ENCODE data around the gene ASPDH. TPM values are rescaled to one million over a fixed set of nuclear protein-coding genes. Genes with fewer than 3 reads are reported as not detected.

ASPDH gene
- total RNA-seq, 1 experiment from 2014 or later: not detected

DNA sequence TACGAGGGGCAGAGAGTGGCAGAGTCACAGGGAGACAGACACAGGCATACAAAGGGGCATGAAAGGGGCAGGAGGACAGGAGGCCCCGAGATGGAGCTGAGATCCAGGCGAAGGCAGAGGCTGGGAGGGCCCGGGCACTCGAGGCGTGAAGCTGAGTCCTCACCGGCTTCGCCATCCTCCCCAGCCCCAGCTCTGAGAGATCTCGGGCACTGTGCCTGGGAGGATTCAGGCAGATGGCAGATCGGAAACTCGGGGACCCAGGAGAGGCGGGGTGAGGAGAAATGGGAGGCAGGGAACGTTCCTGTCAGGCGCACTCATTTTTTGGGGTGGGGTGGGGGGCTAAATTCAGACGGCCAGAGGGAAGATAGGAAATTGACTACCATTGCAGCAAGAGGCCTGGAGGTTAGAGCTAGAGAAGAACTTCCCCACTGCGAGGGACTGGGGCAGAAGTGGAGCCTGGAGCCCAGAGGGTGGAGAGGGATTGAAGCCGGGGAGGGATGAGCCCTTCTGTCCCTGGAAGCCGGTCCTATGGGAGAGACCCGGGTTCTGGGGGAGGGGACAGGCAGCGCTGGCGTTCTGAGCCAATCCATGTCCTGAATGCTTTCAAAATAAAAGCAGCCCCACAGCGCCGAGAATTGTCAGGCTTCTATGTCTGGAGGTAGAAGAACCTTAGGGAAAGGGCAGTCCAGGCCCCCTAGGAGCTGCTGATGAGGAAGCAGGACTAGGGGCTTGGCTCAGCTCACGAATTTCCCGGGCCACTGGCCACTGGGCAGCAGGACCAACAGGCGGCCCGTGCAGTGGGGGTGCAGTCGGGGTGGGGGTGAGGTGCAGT, 42.0 kb upstream of the ASPDH start:
- peak; percentile 47; the same call in 1 of the 2 replicates for TF ChIP-seq GTF2I (CRISPR knock-in tag; conservative IDR thresholded peaks at IDR 0.05)
- no peak for TF ChIP-seq ZBTB21 (CRISPR knock-in tag; IDR thresholded peaks at IDR 0.05; ENCODE audit: borderline replicate concordance)
- peak; percentile 49 for ATAC-seq
- CTCF ChIA-PET: interaction anchor here (0.6 to 6.7 kb wide), 89 partner anchors 8 to 554 kb away, joined by 3 to 200 read pairs (median 6); partner anchors contain the start of genes ACP4, CLEC11A, JOSD2 and KCNC3
- DNase-seq (ENCODE audit: low spot score): peak; percentile 68
- peak overlapping the region; percentile 99 for H3K4me3 Mint-ChIP-seq
- H3K27ac Mint-ChIP-seq: no peak overlapping the region
- POLR2A ChIA-PET: interaction anchor here (0.6 to 1.9 kb wide), 4 partner anchors 18 to 460 kb away, joined by 3 to 5 read pairs (median 4); partner anchors contain the start of gene JOSD2
- H3K36me3 Mint-ChIP-seq: no peaks in the 10 kb centered on the region
- H3K4me1 Mint-ChIP-seq: peaks cover 13% of the 10 kb centered on the region
- peaks cover 70% of the 10 kb centered on the region for H3K27me3 Mint-ChIP-seq (ENCODE audit: low read depth)
- H3K9me3 Mint-ChIP-seq: no peaks in the 10 kb centered on the region

DNA sequence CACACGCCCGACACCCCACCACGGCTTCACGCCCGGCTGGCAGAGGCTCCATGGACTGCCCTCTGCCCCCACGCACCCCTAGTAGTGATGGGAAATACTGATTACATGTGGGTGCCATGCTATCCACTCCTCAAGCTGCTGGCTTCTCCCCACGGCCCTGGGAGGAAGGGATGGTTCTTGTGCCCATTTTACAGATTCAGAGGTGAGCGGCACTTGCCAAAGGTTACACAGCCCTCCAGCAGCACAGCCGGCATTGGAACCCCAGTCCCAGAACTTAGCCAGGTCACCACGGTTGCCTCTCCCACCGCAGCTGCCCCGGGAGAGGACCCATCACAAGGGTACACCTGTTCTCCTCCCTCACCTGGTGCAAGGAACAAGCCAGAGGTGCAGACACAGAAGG, 41.3 kb upstream of the ASPDH start:
- no peak overlapping the region for H3K27ac Mint-ChIP-seq
- peaks cover 18% of the 10 kb centered on the region for H3K4me1 Mint-ChIP-seq
- no peaks in the 10 kb centered on the region for H3K9me3 Mint-ChIP-seq
- H3K4me3 Mint-ChIP-seq: peak overlapping the region; percentile 99
- DNase-seq (ENCODE audit: low spot score): no peak
- ATAC-seq: no peak
- CTCF ChIA-PET: interaction anchor here (1.2 to 6.7 kb wide), 15 partner anchors 10 to 235 kb away, joined by 3 to 200 read pairs (median 19); partner anchors contain the start of genes ACP4, JOSD2 and KCNC3
- POLR2A ChIA-PET: interaction anchor here (1.9 kb wide), 1 partner anchor 17 kb away, joined by 5 read pairs; no protein-coding TSS in a partner anchor
- no peak for TF ChIP-seq SMAD3 (CRISPR knock-in tag; IDR thresholded peaks at IDR 0.05; ENCODE audit: borderline replicate concordance)
- TF ChIP-seq GTF2I (CRISPR knock-in tag; conservative IDR thresholded peaks at IDR 0.05): no peak
- TF ChIP-seq NFE2L1 (CRISPR knock-in tag; IDR thresholded peaks at IDR 0.05): no peak
- TF ChIP-seq, protein P1, sequence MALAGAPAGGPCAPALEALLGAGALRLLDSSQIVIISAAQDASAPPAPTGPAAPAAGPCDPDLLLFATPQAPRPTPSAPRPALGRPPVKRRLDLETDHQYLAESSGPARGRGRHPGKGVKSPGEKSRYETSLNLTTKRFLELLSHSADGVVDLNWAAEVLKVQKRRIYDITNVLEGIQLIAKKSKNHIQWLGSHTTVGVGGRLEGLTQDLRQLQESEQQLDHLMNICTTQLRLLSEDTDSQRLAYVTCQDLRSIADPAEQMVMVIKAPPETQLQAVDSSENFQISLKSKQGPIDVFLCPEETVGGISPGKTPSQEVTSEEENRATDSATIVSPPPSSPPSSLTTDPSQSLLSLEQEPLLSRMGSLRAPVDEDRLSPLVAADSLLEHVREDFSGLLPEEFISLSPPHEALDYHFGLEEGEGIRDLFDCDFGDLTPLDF (CRISPR knock-in tag; IDR thresholded peaks at IDR 0.05): no peak
- no peak for TF ChIP-seq FOXP1 (CRISPR knock-in tag; IDR thresholded peaks at IDR 0.05; ENCODE audit: borderline replicate concordance)
- peaks cover 76% of the 10 kb centered on the region for H3K27me3 Mint-ChIP-seq (ENCODE audit: low read depth)
- H3K36me3 Mint-ChIP-seq: no peaks in the 10 kb centered on the region

DNA sequence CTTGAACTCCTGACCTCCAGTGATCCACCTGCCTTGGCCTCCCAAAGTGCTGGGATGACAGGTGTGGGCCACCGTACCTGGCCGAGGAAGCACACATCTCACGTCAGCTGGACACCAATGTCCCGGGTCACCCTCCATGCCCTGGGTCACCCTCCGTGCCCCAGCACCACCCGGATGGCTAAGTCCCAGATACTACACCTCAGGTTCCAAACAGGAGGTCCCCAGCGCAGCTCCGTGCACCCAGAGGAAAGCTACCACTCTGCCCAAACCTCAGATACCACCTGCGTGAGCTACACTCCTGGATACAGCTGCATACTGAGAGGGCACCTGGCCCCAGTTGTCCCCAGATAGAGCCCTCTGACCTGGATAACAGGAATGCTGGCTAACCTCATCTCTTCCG, 40.5 kb upstream of the ASPDH start:
- no peak overlapping the region for H3K4me3 Mint-ChIP-seq
- H3K27ac Mint-ChIP-seq: no peak overlapping the region
- POLR2A ChIA-PET: interaction anchor here (0.7 kb wide), 1 partner anchor 21 kb away, joined by 3 read pairs; no protein-coding TSS in a partner anchor
- H3K9me3 Mint-ChIP-seq: no peaks in the 10 kb centered on the region
- no peak for ATAC-seq
- CTCF ChIA-PET: interaction anchor here (3.4 to 6.7 kb wide), 3 partner anchors 12 to 35 kb away, joined by 30 to 200 read pairs (median 56); no protein-coding TSS in a partner anchor
- DNase-seq (ENCODE audit: low spot score): no peak
- H3K4me1 Mint-ChIP-seq: peaks cover 18% of the 10 kb centered on the region
- H3K27me3 Mint-ChIP-seq (ENCODE audit: low read depth): peaks cover 77% of the 10 kb centered on the region
- TF ChIP-seq, protein P2, sequence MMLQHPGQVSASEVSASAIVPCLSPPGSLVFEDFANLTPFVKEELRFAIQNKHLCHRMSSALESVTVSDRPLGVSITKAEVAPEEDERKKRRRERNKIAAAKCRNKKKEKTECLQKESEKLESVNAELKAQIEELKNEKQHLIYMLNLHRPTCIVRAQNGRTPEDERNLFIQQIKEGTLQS (CRISPR knock-in tag; conservative IDR thresholded peaks at IDR 0.05): no peak
- TF ChIP-seq SMAD3 (CRISPR knock-in tag; IDR thresholded peaks at IDR 0.05; ENCODE audit: borderline replicate concordance) (no peak), ZNF121 (CRISPR knock-in tag; IDR thresholded peaks at IDR 0.05) (no peak), ZNF138 (CRISPR knock-in tag; conservative IDR thresholded peaks at IDR 0.05) (no peak)
- no peaks in the 10 kb centered on the region for H3K36me3 Mint-ChIP-seq

DNA sequence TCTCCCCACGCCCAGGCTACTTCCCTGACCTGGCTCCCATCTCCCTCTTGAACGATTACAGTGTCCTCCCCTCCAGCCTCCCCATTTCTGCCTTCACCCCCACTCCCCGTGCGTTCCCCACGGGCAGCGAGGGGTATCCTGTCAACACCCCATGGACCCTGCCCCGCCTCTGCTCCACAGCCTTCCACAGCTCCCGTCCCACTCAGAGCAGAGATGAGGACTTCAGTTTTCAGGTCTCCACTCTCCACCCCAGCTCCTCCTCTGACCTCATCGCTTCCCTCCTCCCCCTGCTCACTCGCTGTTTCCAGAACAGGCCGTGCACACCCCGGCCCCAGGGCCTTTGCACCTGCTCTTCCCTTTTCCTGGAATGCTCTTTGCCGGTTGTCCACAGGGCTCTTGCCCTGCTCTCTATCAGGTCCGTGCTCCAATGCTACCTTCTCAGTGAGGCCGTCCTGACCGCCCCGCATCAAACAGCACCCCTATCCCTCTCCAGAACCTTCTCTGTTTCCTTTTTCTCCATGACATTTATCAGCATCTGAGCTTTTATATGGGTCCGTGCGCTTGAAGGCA, 39.5 kb upstream of the ASPDH start:
- POLR2A ChIA-PET: no interaction called here
- Mint-ChIP-seq H3K36me3 (no peaks in the 10 kb centered on the region), H3K27me3 (ENCODE audit: low read depth) (peaks cover 72% of the 10 kb centered on the region), H3K9me3 (no peaks in the 10 kb centered on the region), H3K27ac (no peak overlapping the region), H3K4me1 (peaks cover 18% of the 10 kb centered on the region), H3K4me3 (no peak overlapping the region; the same call in 1 of the 2 replicates)
- no peak for DNase-seq (ENCODE audit: low spot score)
- CTCF ChIA-PET: interaction anchor here (4.3 to 6.7 kb wide), 2 partner anchors 13 to 14 kb away, joined by 56 to 200 read pairs; no protein-coding TSS in a partner anchor
- TF ChIP-seq GTF2I (CRISPR knock-in tag; conservative IDR thresholded peaks at IDR 0.05) (peak; percentile 58; the same call in 1 of the 2 replicates), RELA (CRISPR knock-in tag; IDR thresholded peaks at IDR 0.05; ENCODE audit: borderline replicate concordance) (no peak)
- TF ChIP-seq, protein P3, sequence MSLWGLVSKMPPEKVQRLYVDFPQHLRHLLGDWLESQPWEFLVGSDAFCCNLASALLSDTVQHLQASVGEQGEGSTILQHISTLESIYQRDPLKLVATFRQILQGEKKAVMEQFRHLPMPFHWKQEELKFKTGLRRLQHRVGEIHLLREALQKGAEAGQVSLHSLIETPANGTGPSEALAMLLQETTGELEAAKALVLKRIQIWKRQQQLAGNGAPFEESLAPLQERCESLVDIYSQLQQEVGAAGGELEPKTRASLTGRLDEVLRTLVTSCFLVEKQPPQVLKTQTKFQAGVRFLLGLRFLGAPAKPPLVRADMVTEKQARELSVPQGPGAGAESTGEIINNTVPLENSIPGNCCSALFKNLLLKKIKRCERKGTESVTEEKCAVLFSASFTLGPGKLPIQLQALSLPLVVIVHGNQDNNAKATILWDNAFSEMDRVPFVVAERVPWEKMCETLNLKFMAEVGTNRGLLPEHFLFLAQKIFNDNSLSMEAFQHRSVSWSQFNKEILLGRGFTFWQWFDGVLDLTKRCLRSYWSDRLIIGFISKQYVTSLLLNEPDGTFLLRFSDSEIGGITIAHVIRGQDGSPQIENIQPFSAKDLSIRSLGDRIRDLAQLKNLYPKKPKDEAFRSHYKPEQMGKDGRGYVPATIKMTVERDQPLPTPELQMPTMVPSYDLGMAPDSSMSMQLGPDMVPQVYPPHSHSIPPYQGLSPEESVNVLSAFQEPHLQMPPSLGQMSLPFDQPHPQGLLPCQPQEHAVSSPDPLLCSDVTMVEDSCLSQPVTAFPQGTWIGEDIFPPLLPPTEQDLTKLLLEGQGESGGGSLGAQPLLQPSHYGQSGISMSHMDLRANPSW (CRISPR knock-in tag; conservative IDR thresholded peaks at IDR 0.05; ENCODE audit: low read depth): no peak
- TF ChIP-seq, protein P4, sequence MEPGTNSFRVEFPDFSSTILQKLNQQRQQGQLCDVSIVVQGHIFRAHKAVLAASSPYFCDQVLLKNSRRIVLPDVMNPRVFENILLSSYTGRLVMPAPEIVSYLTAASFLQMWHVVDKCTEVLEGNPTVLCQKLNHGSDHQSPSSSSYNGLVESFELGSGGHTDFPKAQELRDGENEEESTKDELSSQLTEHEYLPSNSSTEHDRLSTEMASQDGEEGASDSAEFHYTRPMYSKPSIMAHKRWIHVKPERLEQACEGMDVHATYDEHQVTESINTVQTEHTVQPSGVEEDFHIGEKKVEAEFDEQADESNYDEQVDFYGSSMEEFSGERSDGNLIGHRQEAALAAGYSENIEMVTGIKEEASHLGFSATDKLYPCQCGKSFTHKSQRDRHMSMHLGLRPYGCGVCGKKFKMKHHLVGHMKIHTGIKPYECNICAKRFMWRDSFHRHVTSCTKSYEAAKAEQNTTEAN (CRISPR knock-in tag; IDR thresholded peaks at IDR 0.05): no peak
- TF ChIP-seq, protein P5, sequence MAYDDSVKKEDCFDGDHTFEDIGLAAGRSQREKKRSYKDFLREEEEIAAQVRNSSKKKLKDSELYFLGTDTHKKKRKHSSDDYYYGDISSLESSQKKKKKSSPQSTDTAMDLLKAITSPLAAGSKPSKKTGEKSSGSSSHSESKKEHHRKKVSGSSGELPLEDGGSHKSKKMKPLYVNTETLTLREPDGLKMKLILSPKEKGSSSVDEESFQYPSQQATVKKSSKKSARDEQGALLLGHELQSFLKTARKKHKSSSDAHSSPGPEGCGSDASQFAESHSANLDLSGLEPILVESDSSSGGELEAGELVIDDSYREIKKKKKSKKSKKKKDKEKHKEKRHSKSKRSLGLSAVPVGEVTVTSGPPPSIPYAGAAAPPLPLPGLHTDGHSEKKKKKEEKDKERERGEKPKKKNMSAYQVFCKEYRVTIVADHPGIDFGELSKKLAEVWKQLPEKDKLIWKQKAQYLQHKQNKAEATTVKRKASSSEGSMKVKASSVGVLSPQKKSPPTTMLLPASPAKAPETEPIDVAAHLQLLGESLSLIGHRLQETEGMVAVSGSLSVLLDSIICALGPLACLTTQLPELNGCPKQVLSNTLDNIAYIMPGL (CRISPR knock-in tag; IDR thresholded peaks at IDR 0.05): no peak
- ATAC-seq: no peak

Measured in WTC11 (cell line).